ENCODE results near the gene SLC5A1.

DNA sequence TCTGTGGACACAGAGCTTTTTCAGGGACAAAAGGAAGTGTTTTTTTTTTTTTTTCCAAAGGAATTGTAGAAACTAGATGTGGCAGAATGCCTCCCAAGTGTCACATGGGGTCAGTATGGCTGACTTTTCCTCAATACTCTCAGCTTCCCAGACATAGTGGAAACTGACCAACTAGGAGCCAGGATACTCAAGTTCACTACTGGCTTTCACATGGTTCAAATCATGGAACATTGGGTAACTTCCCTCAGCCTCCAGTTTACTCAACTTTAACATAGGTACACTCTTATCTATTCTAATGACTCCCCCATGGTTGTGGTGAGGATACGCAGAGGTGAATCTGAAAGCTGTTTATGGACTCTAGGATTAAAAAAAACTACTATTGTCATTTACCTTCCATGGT, 1.4 kb downstream of the SLC5A1 start:
- TF ChIP-seq, protein P1, sequence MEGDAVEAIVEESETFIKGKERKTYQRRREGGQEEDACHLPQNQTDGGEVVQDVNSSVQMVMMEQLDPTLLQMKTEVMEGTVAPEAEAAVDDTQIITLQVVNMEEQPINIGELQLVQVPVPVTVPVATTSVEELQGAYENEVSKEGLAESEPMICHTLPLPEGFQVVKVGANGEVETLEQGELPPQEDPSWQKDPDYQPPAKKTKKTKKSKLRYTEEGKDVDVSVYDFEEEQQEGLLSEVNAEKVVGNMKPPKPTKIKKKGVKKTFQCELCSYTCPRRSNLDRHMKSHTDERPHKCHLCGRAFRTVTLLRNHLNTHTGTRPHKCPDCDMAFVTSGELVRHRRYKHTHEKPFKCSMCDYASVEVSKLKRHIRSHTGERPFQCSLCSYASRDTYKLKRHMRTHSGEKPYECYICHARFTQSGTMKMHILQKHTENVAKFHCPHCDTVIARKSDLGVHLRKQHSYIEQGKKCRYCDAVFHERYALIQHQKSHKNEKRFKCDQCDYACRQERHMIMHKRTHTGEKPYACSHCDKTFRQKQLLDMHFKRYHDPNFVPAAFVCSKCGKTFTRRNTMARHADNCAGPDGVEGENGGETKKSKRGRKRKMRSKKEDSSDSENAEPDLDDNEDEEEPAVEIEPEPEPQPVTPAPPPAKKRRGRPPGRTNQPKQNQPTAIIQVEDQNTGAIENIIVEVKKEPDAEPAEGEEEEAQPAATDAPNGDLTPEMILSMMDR (IDR thresholded peaks at IDR 0.05 in 8 of 11, conservative IDR thresholded peaks at IDR 0.05 in 3 of 11), result no peak
- TF ChIP-seq POLR2A (IDR thresholded peaks at IDR 0.05) (no peak), POLR2AphosphoS5 (IDR thresholded peaks at IDR 0.05) (no peak)

Data from spleen (tissue), 7 donors.